ENCODE data around the gene HERC2. TPM values are rescaled to one million over a fixed set of nuclear protein-coding genes. Genes with fewer than 3 reads are reported as not detected.
"Not testable (repeated sequence)": the region's sequence is repeated elsewhere in the genome, so short reads cannot be mapped to it uniquely, and the experiment has no call there.

Gene HERC2
- total and polyA plus RNA-seq, 5 donors from 2014 or later = 8.2 to 69.0 (median 10.4) TPM

GRCh38 chr15:28125673-28126651 lies 196.0 kb downstream of the HERC2 start:
- Mint-ChIP-seq H3K4me1 (peaks cover 4 to 17% (median 8%) of the 10 kb centered on the region in 4 donors), H3K4me3 (no peak overlapping the region), H3K36me3 (peaks cover 46% of the 10 kb centered on the region), H3K27me3 (no peaks in the 10 kb centered on the region), H3K9me3 (peaks cover 0 to 2% (median 0%) of the 10 kb centered on the region in 7 donors), H3K27ac (peak overlapping the region in 2 of 3 donors; percentile 4 to 17)
- Histone ChIP-seq H3K27me3 (ENCODE audit: control insufficient read depth, insufficient read depth, low read length) (no peaks in the 10 kb centered on the region), H3K27ac (ENCODE audit: insufficient read depth, low read length, poor library complexity, severe bottlenecking) (no peak overlapping the region), H3K9me3 (ENCODE audit: control insufficient read depth in 2 of 2, low read length in 2 of 2) (no peaks in the 10 kb centered on the region), H3K4me1 (ENCODE audit: control insufficient read depth, insufficient read depth, low read length, poor library complexity, severe bottlenecking) (no peaks in the 10 kb centered on the region), H3K36me3 (ENCODE audit: control insufficient read depth, insufficient read depth, low read length) (peaks cover 26% of the 10 kb centered on the region), H3K4me3 (ENCODE audit: low read depth, low read length) (no peak overlapping the region)
- DNase-seq (peak in 2 of 3 donors; percentile 55 to 62), ATAC-seq (ENCODE audit: low read depth in 2 of 2) (no peak)

GRCh38 chr15:28124841-28125240 lies 197.1 kb downstream of the HERC2 start:
- no peaks in the 10 kb centered on the region for H3K4me1 ChIP-seq (ENCODE audit: control insufficient read depth, insufficient read depth, low read length, poor library complexity, severe bottlenecking)
- no peak overlapping the region for H3K27ac ChIP-seq (ENCODE audit: insufficient read depth, low read length, poor library complexity, severe bottlenecking)
- no peaks in the 10 kb centered on the region for H3K9me3 ChIP-seq (ENCODE audit: control insufficient read depth in 2 of 2, low read length in 2 of 2)
- ATAC-seq (ENCODE audit: low read depth in 2 of 2) = no peak
- Mint-ChIP-seq H3K4me1 (peaks cover 4 to 17% (median 8%) of the 10 kb centered on the region in 4 donors), H3K36me3 (peaks cover 43% of the 10 kb centered on the region), H3K9me3 (peaks cover 0 to 2% (median 0%) of the 10 kb centered on the region in 7 donors), H3K27me3 (no peaks in the 10 kb centered on the region), H3K4me3 (no peak overlapping the region), H3K27ac (peak overlapping the region in 1 of 3 donors; percentile 5)
- H3K27me3 ChIP-seq (ENCODE audit: control insufficient read depth, insufficient read depth, low read length) = no peaks in the 10 kb centered on the region
- H3K4me3 ChIP-seq (ENCODE audit: low read depth, low read length) = no peak overlapping the region
- DNase-seq = no peak
- peaks cover 32% of the 10 kb centered on the region for H3K36me3 ChIP-seq (ENCODE audit: control insufficient read depth, insufficient read depth, low read length)

GRCh38 chr15:28123408-28124023 lies 198.5 kb downstream of the HERC2 start:
- Histone ChIP-seq H3K9me3 (ENCODE audit: control insufficient read depth in 2 of 2, low read length in 2 of 2) (no peaks in the 10 kb centered on the region), H3K27ac (ENCODE audit: insufficient read depth, low read length, poor library complexity, severe bottlenecking) (no peak overlapping the region), H3K4me1 (ENCODE audit: control insufficient read depth, insufficient read depth, low read length, poor library complexity, severe bottlenecking) (no peaks in the 10 kb centered on the region), H3K27me3 (ENCODE audit: control insufficient read depth, insufficient read depth, low read length) (no peaks in the 10 kb centered on the region), H3K4me3 (ENCODE audit: low read depth, low read length) (no peak overlapping the region), H3K36me3 (ENCODE audit: control insufficient read depth, insufficient read depth, low read length) (peaks cover 38% of the 10 kb centered on the region)
- Mint-ChIP-seq H3K4me3 (no peak overlapping the region), H3K27me3 (no peaks in the 10 kb centered on the region), H3K4me1 (peaks cover 4 to 17% (median 8%) of the 10 kb centered on the region in 4 donors), H3K27ac (peak overlapping the region in 2 of 3 donors; percentile 57 to 71), H3K36me3 (peaks cover 35% of the 10 kb centered on the region), H3K9me3 (peaks cover 0 to 2% (median 0%) of the 10 kb centered on the region in 7 donors)
- ATAC-seq (ENCODE audit: low read depth in 2 of 2) (peak; percentile 45 to 53), DNase-seq (peak in 2 of 3 donors; percentile 52 to 64)

GRCh38 chr15:28122038-28122949 lies 199.7 kb downstream of the HERC2 start:
- Mint-ChIP-seq H3K27me3 (no peaks in the 10 kb centered on the region), H3K4me3 (no peak overlapping the region), H3K4me1 (peaks cover 4 to 11% (median 8%) of the 10 kb centered on the region in 4 donors), H3K36me3 (peaks cover 37% of the 10 kb centered on the region), H3K9me3 (peaks cover 0 to 2% (median 0%) of the 10 kb centered on the region in 7 donors), H3K27ac (no peak overlapping the region)
- Histone ChIP-seq H3K4me1 (ENCODE audit: control insufficient read depth, insufficient read depth, low read length, poor library complexity, severe bottlenecking) (no peaks in the 10 kb centered on the region), H3K27ac (ENCODE audit: insufficient read depth, low read length, poor library complexity, severe bottlenecking) (no peak overlapping the region), H3K36me3 (ENCODE audit: control insufficient read depth, insufficient read depth, low read length) (peaks cover 42% of the 10 kb centered on the region), H3K4me3 (ENCODE audit: low read depth, low read length) (no peak overlapping the region), H3K27me3 (ENCODE audit: control insufficient read depth, insufficient read depth, low read length) (no peaks in the 10 kb centered on the region), H3K9me3 (ENCODE audit: control insufficient read depth in 2 of 2, low read length in 2 of 2) (no peaks in the 10 kb centered on the region)
- DNase-seq = no peak
- no peak for ATAC-seq (ENCODE audit: low read depth in 2 of 2)

GRCh38 chr15:28121577-28121976 lies 200.4 kb downstream of the HERC2 start:
- not testable (repeated sequence) for H3K27me3 ChIP-seq (ENCODE audit: control insufficient read depth, insufficient read depth, low read length)
- peaks cover 39% of the 10 kb centered on the region for H3K36me3 Mint-ChIP-seq
- peaks cover 47% of the 10 kb centered on the region for H3K36me3 ChIP-seq (ENCODE audit: control insufficient read depth, insufficient read depth, low read length)

GRCh38 chr15:28120359-28120640 lies 201.7 kb downstream of the HERC2 start:
- H3K9me3 Mint-ChIP-seq = peaks cover 0 to 2% (median 0%) of the 10 kb centered on the region in 7 donors
- H3K4me3 Mint-ChIP-seq = no peak overlapping the region

More at GRCh38 chr15:28121577-28121976, 200.4 kb downstream of the HERC2 start:
- H3K27me3 Mint-ChIP-seq; H3K4me1 ChIP-seq (ENCODE audit: control insufficient read depth, insufficient read depth, low read length, poor library complexity, severe bottlenecking); H3K9me3 ChIP-seq (ENCODE audit: control insufficient read depth in 2 of 2, low read length in 2 of 2); DNase-seq; H3K4me3 Mint-ChIP-seq; H3K4me3 ChIP-seq (ENCODE audit: low read depth, low read length); H3K27ac ChIP-seq (ENCODE audit: insufficient read depth, low read length, poor library complexity, severe bottlenecking); ATAC-seq (ENCODE audit: low read depth in 2 of 2); H3K9me3 Mint-ChIP-seq: not testable (repeated sequence)
- Mint-ChIP-seq H3K4me1 (peaks cover 4 to 11% (median 7%) of the 10 kb centered on the region in 4 donors), H3K27ac (peak overlapping the region in 1 of 3 donors; percentile 52)

GRCh38 chr15:28118531-28118930 lies 203.4 kb downstream of the HERC2 start:
- no peaks in the 10 kb centered on the region for H3K9me3 ChIP-seq (ENCODE audit: control insufficient read depth in 2 of 2, low read length in 2 of 2)
- H3K27ac ChIP-seq (ENCODE audit: insufficient read depth, low read length, poor library complexity, severe bottlenecking) = no peak overlapping the region
- H3K27me3 Mint-ChIP-seq = no peaks in the 10 kb centered on the region
- H3K36me3 ChIP-seq (ENCODE audit: control insufficient read depth, insufficient read depth, low read length) = peaks cover 64% of the 10 kb centered on the region
- H3K27ac Mint-ChIP-seq = no peak overlapping the region
- H3K4me1 Mint-ChIP-seq = peaks cover 0 to 8% (median 2%) of the 10 kb centered on the region in 4 donors
- peaks cover 0 to 2% (median 0%) of the 10 kb centered on the region in 7 donors for H3K9me3 Mint-ChIP-seq
- no peak overlapping the region for H3K4me3 ChIP-seq (ENCODE audit: low read depth, low read length)
- no peak overlapping the region for H3K4me3 Mint-ChIP-seq
- ATAC-seq (ENCODE audit: low read depth in 2 of 2) (no peak), DNase-seq (no peak)
- H3K4me1 ChIP-seq (ENCODE audit: control insufficient read depth, insufficient read depth, low read length, poor library complexity, severe bottlenecking) = no peaks in the 10 kb centered on the region
- no peaks in the 10 kb centered on the region for H3K27me3 ChIP-seq (ENCODE audit: control insufficient read depth, insufficient read depth, low read length)
- peaks cover 48% of the 10 kb centered on the region for H3K36me3 Mint-ChIP-seq

More at GRCh38 chr15:28120359-28120640, 201.7 kb downstream of the HERC2 start:
- no peaks in the 10 kb centered on the region for H3K27me3 ChIP-seq (ENCODE audit: control insufficient read depth, insufficient read depth, low read length)
- Mint-ChIP-seq H3K4me1 (peaks cover 0 to 9% (median 4%) of the 10 kb centered on the region in 4 donors), H3K36me3 (peaks cover 45% of the 10 kb centered on the region), H3K27me3 (no peaks in the 10 kb centered on the region), H3K27ac (no peak overlapping the region)
- H3K4me3 ChIP-seq (ENCODE audit: low read depth, low read length) = no peak overlapping the region
- H3K27ac ChIP-seq (ENCODE audit: insufficient read depth, low read length, poor library complexity, severe bottlenecking) = no peak overlapping the region
- ATAC-seq (ENCODE audit: low read depth in 2 of 2) (no peak), DNase-seq (no peak)
- H3K4me1 ChIP-seq (ENCODE audit: control insufficient read depth, insufficient read depth, low read length, poor library complexity, severe bottlenecking) = no peaks in the 10 kb centered on the region
- no peaks in the 10 kb centered on the region for H3K9me3 ChIP-seq (ENCODE audit: control insufficient read depth in 2 of 2, low read length in 2 of 2)
- peaks cover 57% of the 10 kb centered on the region for H3K36me3 ChIP-seq (ENCODE audit: control insufficient read depth, insufficient read depth, low read length)

All from CD4-positive, CD25-positive, alpha-beta regulatory T cell (primary cell).